Osteocyte (in vitro differentiated cells): Measurements from ENCODE around the gene PTPRN2. TPM values are rescaled to one million over a fixed set of nuclear protein-coding genes. Genes with fewer than 3 reads are reported as not detected.

ENCODE experiments used
- DNase-seq: peaks from one replicate; pipeline ENCODE4 v3.0.0; 2021; ENCODE audit warnings: mixed read lengths; ENCODE audit not compliant: unreplicated experiment; ENCODE audit errors: extremely low spot score
- H3K27ac Mint-ChIP-seq: one replicate; pipeline ENCODE4 v1.8.0; 2021; ENCODE audit warnings: mild to moderate bottlenecking, mixed read lengths; ENCODE audit not compliant: unreplicated experiment
- H3K27me3 Mint-ChIP-seq: one replicate; pipeline ENCODE4 v1.8.0; 2021; ENCODE audit warnings: mixed read lengths; ENCODE audit not compliant: unreplicated experiment
- H3K36me3 Mint-ChIP-seq: one replicate; pipeline ENCODE4 v1.8.0; 2021; ENCODE audit warnings: mixed read lengths; ENCODE audit not compliant: unreplicated experiment
- H3K4me1 Mint-ChIP-seq: one replicate; pipeline ENCODE4 v1.8.0; 2021; ENCODE audit warnings: mixed read lengths; ENCODE audit not compliant: unreplicated experiment
- H3K4me3 Mint-ChIP-seq: one replicate; pipeline ENCODE4 v1.8.0; 2021; ENCODE audit warnings: mild to moderate bottlenecking, moderate library complexity, mixed read lengths; ENCODE audit not compliant: unreplicated experiment
- H3K9me3 Mint-ChIP-seq: one replicate; pipeline ENCODE4 v1.8.0; 2021; ENCODE audit warnings: mixed read lengths; ENCODE audit not compliant: unreplicated experiment
- CTCF ChIP-seq: fragments of 200-600 bp; sonication (generic); IDR thresholded peaks from 2 replicates; pipeline ENCODE4 v1.5.0; 2021; ENCODE audit warnings: antibody characterized with exemption, mild to moderate bottlenecking, moderate library complexity
- total RNA-seq: library from RNA; stranded (reverse); gene quantifications from 2 replicates; pipeline ENCODE4 v1.2.1, GENCODE V29; 2021

PTPRN2 gene
- total RNA-seq, 1 donor from 2014 or later, result 0.59 TPM

DNA sequence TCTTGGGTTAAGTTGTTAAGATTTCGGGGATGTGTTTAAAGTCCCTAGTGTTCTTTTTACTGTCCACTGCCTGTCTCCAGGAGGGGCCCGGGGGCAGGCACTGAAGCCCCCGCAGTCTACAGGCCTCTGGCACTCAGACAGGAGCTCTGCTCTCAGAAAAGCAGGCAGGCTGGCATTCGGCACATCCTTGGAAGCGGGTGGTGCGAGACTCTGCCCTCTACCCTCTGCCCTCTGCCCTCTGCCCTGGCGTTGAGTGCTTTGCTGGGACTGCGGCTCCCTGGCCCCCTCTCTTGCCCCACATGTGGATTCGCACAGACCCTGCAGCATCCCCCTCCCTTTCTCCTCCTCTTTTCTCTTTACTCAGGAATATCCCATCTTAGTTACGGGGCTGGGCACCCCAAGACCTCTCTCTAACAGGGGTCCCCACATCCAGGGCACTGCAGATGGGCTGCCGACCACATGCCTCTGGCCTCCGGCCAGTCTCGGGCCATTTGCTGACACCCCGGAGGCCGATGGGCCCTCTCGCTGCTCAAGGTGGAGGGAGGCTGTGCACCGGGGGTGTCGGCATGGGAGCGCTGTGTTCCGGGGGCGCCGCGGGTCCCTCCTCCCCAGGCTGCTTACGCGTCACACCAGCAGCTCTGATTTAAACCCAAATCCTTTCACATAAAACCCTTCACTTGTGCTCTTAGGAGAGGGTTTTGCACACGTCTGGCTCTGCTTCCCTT, 770.9 kb downstream of the PTPRN2 start:
- Mint-ChIP-seq H3K27me3 (no peaks in the 10 kb centered on the region), H3K36me3 (no peaks in the 10 kb centered on the region), H3K4me3 (no peak overlapping the region), H3K27ac (no peak overlapping the region), H3K9me3 (peaks cover 8% of the 10 kb centered on the region), H3K4me1 (no peaks in the 10 kb centered on the region)
- no peak for DNase-seq
- no peak for TF ChIP-seq CTCF

GRCh38 chr7:157816086-157816485, 771.5 kb downstream of the PTPRN2 start:
- no peak for TF ChIP-seq CTCF
- Mint-ChIP-seq H3K9me3 (peaks cover 8% of the 10 kb centered on the region), H3K4me1 (no peaks in the 10 kb centered on the region), H3K27ac (no peak overlapping the region), H3K36me3 (no peaks in the 10 kb centered on the region), H3K27me3 (no peaks in the 10 kb centered on the region), H3K4me3 (no peak overlapping the region)
- no peak for DNase-seq

DNA sequence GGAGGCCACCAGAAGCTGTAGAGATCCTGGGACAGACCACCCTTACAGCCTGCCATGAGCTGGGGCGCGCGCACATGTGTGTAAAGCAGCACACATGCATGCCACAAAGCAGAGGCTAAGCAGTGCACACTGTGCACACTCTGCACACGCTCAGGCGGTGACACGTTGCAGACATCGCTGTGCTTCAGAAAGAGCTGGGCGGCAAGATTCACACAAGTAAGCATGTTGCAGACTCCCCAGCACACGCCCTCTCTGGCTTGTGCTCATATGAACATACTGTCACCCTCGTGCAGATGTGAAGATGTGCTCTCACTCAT, 772.0 kb downstream of the PTPRN2 start:
- Mint-ChIP-seq H3K9me3 (peaks cover 8% of the 10 kb centered on the region), H3K4me1 (no peaks in the 10 kb centered on the region), H3K27me3 (no peaks in the 10 kb centered on the region), H3K36me3 (no peaks in the 10 kb centered on the region), H3K27ac (no peak overlapping the region), H3K4me3 (no peak overlapping the region)
- no peak for TF ChIP-seq CTCF
- DNase-seq, result no peak

DNA sequence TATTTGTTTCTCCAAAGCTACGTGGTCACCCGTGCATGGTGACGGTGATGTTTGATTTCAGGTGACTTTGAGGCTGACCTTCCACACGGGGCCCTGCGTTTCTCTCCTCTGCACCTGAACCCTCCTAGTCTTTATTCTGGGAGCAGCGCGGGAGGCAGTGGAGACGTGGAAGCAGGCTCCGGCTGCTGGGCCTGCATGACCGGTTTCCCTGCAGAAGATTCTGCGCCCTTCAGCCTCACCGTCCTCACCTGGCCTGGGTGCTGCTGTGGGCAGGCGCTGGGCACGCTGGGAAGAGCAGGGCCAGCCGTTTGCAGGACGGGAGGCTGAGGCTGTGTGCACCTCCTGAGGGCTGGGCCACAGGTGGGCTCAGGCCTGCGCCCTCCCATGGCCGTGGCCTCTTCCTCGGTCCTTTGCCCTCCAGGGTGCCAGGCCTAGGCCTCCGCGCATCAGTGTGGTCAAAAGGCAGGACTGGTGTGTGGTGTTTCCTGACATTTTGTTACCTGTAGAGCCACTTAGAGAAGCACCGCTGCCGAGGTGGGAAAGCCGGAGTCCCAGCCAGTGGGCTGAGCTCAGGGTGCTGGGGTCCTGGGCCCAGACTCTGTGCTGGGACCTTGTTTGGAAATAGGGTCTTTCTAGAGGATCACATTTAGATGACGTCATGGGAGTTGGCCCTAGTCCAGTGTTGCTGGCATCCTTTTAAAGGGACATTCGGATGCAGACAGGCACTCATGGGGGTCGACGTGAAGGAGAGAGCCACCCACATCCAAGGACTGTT, 772.5 kb downstream of the PTPRN2 start:
- H3K27ac Mint-ChIP-seq, result no peak overlapping the region
- no peaks in the 10 kb centered on the region for H3K4me1 Mint-ChIP-seq
- DNase-seq, result no peak
- peaks cover 8% of the 10 kb centered on the region for H3K9me3 Mint-ChIP-seq
- H3K36me3 Mint-ChIP-seq, result no peaks in the 10 kb centered on the region
- no peaks in the 10 kb centered on the region for H3K27me3 Mint-ChIP-seq
- TF ChIP-seq CTCF, result no peak
- no peak overlapping the region for H3K4me3 Mint-ChIP-seq
